Gastroesophageal sphincter (tissue), 3 donors: ENCODE results near the gene SUPT4H1.

Experiments
- EP300 ChIP-seq: sonication (generic); formaldehyde crosslinking; IDR thresholded peaks from one replicate; pipeline ENCODE4 v1.6.1; 2017; ENCODE audit warnings: antibody characterized with exemption, mild to moderate bottlenecking
- TF ChIP-seq, protein P1 (sequence below), 4 experiments: fragments of 200-600 bp in 2 of 4; fragments of 450-650 bp in 2 of 4; sonication (generic) in 1 of 4; IDR thresholded peaks; one replicate each; pipeline ENCODE4 v1.5.1; 2017 to 2019; ENCODE audit warnings: antibody characterized with exemption in 4 of 4, mild to moderate bottlenecking in 2 of 4, moderate library complexity in 2 of 4

DNA sequence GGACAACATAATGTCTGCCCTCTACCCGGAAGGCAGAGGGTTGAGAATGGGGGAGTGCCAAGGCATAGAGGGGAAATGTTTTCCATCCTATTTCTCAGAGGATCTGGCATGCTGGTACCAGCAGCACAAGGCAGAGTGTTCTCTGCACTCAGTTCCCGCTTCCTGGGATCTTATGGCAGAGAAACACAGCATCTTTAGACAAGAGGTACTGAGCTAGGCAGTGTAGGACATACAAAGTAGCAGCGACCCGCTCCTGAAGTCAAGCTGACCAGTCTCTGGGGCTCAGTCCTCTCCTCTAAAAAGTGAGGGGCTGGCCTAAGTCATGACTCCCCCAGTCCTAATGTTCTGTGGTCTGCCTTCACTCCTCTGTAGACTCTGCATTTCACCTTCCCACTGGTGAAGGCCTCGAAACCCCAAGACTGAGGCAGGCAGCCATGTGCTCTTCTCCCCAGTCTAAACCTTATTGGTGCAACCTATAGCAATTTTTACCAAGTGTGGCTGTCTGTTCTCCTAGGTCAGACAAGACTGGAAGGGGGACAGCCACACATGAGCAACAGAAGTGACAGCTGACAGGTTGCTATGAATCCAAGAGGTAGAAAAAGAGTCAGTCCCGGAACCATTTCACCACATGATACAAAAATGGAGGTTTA, 12.1 kb downstream of the SUPT4H1 start:
- TF ChIP-seq EP300 = no peak
- TF ChIP-seq, protein P1, sequence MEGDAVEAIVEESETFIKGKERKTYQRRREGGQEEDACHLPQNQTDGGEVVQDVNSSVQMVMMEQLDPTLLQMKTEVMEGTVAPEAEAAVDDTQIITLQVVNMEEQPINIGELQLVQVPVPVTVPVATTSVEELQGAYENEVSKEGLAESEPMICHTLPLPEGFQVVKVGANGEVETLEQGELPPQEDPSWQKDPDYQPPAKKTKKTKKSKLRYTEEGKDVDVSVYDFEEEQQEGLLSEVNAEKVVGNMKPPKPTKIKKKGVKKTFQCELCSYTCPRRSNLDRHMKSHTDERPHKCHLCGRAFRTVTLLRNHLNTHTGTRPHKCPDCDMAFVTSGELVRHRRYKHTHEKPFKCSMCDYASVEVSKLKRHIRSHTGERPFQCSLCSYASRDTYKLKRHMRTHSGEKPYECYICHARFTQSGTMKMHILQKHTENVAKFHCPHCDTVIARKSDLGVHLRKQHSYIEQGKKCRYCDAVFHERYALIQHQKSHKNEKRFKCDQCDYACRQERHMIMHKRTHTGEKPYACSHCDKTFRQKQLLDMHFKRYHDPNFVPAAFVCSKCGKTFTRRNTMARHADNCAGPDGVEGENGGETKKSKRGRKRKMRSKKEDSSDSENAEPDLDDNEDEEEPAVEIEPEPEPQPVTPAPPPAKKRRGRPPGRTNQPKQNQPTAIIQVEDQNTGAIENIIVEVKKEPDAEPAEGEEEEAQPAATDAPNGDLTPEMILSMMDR (IDR thresholded peaks at IDR 0.05) = no peak
